ENCODE data around the gene LRMDA. TPM values are rescaled to one million over a fixed set of nuclear protein-coding genes. Genes with fewer than 3 reads are reported as not detected.
A peak's percentile ranks its signal among the peaks of the same experiment; 100 is the strongest.

The LRMDA gene
- total RNA-seq, 1 experiment from 2014 or later: 1.2 TPM

DNA sequence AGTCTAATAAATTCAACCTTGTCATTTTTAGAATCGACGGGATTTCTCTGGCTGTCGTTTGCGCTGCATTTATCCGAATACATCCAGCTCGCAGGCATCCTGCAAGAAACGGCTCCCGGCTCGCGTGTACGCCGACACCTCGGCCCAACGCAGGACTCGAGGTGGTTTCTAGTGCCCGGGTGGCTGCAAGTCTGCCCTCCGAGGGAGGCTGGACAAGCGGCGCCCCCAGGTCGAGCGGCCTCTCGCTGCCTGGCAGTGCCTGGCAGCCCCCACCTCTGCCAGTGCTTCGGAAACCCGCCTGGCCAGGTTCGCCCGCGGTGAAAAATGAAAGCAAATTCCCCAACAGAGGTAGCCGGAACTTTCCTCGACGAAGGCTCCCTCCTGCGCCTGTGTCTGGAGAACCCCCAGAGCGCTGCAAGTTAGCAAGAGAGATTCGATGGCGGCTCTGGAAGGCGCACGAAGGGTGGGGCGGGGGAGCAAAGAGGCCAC is 24.2 kb upstream of the LRMDA start:
- DNase-seq (peak; percentile 74), ATAC-seq (0 out of 2 replicates have a peak, but pooled peaks have one; percentile 0)
- peak overlapping the region; percentile 73 for H3K27ac ChIP-seq (ENCODE audit: low read length)
- peaks cover 94% of the 10 kb centered on the region for H3K27me3 ChIP-seq (ENCODE audit: low read length)
- H3K9me2 ChIP-seq (replicated peaks; ENCODE audit: low read length): no peaks in the 10 kb centered on the region; the same call in 1 of the 2 replicates
- ChIA-PET CTCF (no interaction called here), POLR2A (ENCODE audit: unreplicated experiment) (interaction anchor here (0.6 to 0.7 kb wide), 2 partner anchors 13 to 125 kb away, joined by 3 to 11 read pairs; no protein-coding TSS in a partner anchor)
- peak overlapping the region; percentile 86 for H3K9ac ChIP-seq (ENCODE audit: low read length)
- H3K4me3 ChIP-seq (ENCODE audit: low read length): peak overlapping the region; percentile 74
- no TSS peak for BruUV-seq (replicated peaks)
- H3K4me1 ChIP-seq (ENCODE audit: insufficient read depth, low read length): peaks cover 30% of the 10 kb centered on the region
- H3K9me3 ChIP-seq (ENCODE audit: low read length): no peaks in the 10 kb centered on the region
- H3K79me2 ChIP-seq (ENCODE audit: low read length): peaks cover 63% of the 10 kb centered on the region
- H3K4me2 ChIP-seq (ENCODE audit: low read length): peak overlapping the region; percentile 84
- H3K36me3 ChIP-seq (ENCODE audit: low read depth, low read length): no peaks in the 10 kb centered on the region
- peak overlapping the region; percentile 88 for H2AFZ ChIP-seq (ENCODE audit: low read length)
- no peaks in the 10 kb centered on the region for H3F3A ChIP-seq (ENCODE audit: low read length, unreplicated experiment)
- H4K20me1 ChIP-seq (ENCODE audit: low read length): no peaks in the 10 kb centered on the region
- TF ChIP-seq EZH2 (IDR thresholded peaks at IDR 0.05; ENCODE audit: low read length, unreplicated experiment) (no peak), EZH2phosphoT487 (IDR thresholded peaks at IDR 0.05; ENCODE audit: borderline replicate concordance, low read length) (peak; percentile 71; the same call in 1 of the 2 replicates)
- TF ChIP-seq, protein P1, sequence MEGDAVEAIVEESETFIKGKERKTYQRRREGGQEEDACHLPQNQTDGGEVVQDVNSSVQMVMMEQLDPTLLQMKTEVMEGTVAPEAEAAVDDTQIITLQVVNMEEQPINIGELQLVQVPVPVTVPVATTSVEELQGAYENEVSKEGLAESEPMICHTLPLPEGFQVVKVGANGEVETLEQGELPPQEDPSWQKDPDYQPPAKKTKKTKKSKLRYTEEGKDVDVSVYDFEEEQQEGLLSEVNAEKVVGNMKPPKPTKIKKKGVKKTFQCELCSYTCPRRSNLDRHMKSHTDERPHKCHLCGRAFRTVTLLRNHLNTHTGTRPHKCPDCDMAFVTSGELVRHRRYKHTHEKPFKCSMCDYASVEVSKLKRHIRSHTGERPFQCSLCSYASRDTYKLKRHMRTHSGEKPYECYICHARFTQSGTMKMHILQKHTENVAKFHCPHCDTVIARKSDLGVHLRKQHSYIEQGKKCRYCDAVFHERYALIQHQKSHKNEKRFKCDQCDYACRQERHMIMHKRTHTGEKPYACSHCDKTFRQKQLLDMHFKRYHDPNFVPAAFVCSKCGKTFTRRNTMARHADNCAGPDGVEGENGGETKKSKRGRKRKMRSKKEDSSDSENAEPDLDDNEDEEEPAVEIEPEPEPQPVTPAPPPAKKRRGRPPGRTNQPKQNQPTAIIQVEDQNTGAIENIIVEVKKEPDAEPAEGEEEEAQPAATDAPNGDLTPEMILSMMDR (conservative IDR thresholded peaks at IDR 0.05; ENCODE audit: low read depth, low read length): 0 out of 2 replicates have a peak, but pooled peaks have one; percentile 7
- intact Hi-C loops (cut with micrococcal nuclease): loop anchor here (10.0 kb wide), 2 partner anchors 582 to 708 kb away; partner anchors contain the start of gene KAT6B

- Histone ChIP-seq H3K9me2 (replicated peaks; ENCODE audit: low read length) (no peaks in the 10 kb centered on the region; the same call in 1 of the 2 replicates), H3K27me3 (ENCODE audit: low read length) (peaks cover 93% of the 10 kb centered on the region), H2AFZ (ENCODE audit: low read length) (peak overlapping the region; percentile 88), H4K20me1 (ENCODE audit: low read length) (no peaks in the 10 kb centered on the region), H3K4me1 (ENCODE audit: insufficient read depth, low read length) (peaks cover 30% of the 10 kb centered on the region), H3K79me2 (ENCODE audit: low read length) (peaks cover 63% of the 10 kb centered on the region), H3K4me3 (ENCODE audit: low read length) (peak overlapping the region; percentile 74), H3K4me2 (ENCODE audit: low read length) (peak overlapping the region; percentile 84), H3F3A (ENCODE audit: low read length, unreplicated experiment) (no peaks in the 10 kb centered on the region), H3K27ac (ENCODE audit: low read length) (peak overlapping the region; percentile 73), H3K36me3 (ENCODE audit: low read depth, low read length) (no peaks in the 10 kb centered on the region), H3K9ac (ENCODE audit: low read length) (peak overlapping the region; percentile 86), H3K9me3 (ENCODE audit: low read length) (no peaks in the 10 kb centered on the region)
- peak; percentile 2; the same call in 1 of the 2 replicates for ATAC-seq
- CTCF ChIA-PET: no interaction called here
- POLR2A ChIA-PET (ENCODE audit: unreplicated experiment): interaction anchor here (0.6 kb wide), 1 partner anchor 14 kb away, joined by 11 read pairs; no protein-coding TSS in a partner anchor
- TF ChIP-seq EZH2 (IDR thresholded peaks at IDR 0.05; ENCODE audit: low read length, unreplicated experiment) (peak; percentile 67), EZH2phosphoT487 (IDR thresholded peaks at IDR 0.05; ENCODE audit: borderline replicate concordance, low read length) (peak; percentile 84; the same call in 1 of the 2 replicates)
- TF ChIP-seq, protein P1 (conservative IDR thresholded peaks at IDR 0.05; ENCODE audit: low read depth, low read length): no peak; the same call in 1 of the 2 replicates
- intact Hi-C loops (cut with micrococcal nuclease): loop anchor here (2.0 to 10.0 kb wide), 3 partner anchors 101 to 707 kb away; partner anchors contain the start of gene KAT6B
- peak; percentile 66 for DNase-seq
- BruUV-seq (replicated peaks): no TSS peak
Observed at GRCh38 chr10:75407713-75408508, 23.5 kb upstream of the LRMDA start.
